Osteoblast (primary cell): ENCODE measurements around the gene PSAP. TPM values are rescaled to one million over a fixed set of nuclear protein-coding genes. Genes with fewer than 3 reads are reported as not detected.

Experiments used
- DNase-seq: peaks from one replicate; pipeline ENCODE4 v3.0.0; 2011; ENCODE audit warnings: low spot score, mixed read lengths; ENCODE audit not compliant: insufficient read length; ENCODE audit errors: missing footprints
- H2AFZ ChIP-seq: 2 replicates; pipeline ENCODE4 v1.6.0; 2011; ENCODE audit warnings: mild to moderate bottlenecking, low read length
- H3K27ac ChIP-seq: 2 replicates; pipeline ENCODE4 v1.5.1; 2011; ENCODE audit warnings: mild to moderate bottlenecking, low read depth, low read length, moderate library complexity
- H3K27me3 ChIP-seq: 2 replicates; pipeline ENCODE4 v1.6.0; 2012; ENCODE audit warnings: mild to moderate bottlenecking, control low read depth, inconsistent platforms, low read length, moderate library complexity; ENCODE audit not compliant: insufficient read depth
- H3K36me3 ChIP-seq: 2 replicates; pipeline ENCODE4 v1.5.1; 2011; ENCODE audit warnings: mild to moderate bottlenecking, low read length, control low read depth, moderate library complexity; ENCODE audit not compliant: insufficient read depth
- H3K4me1 ChIP-seq: 2 replicates; pipeline ENCODE4 v1.5.1; 2011; ENCODE audit warnings: mild to moderate bottlenecking, low read length, control low read depth, moderate library complexity; ENCODE audit not compliant: insufficient read depth
- H3K4me2 ChIP-seq: 2 replicates; pipeline ENCODE4 v1.6.0; 2011; ENCODE audit warnings: mild to moderate bottlenecking, low read length; ENCODE audit not compliant: insufficient read depth
- H3K4me3 ChIP-seq: fragments of 200-600 bp; sonication (generic); 3 replicates; pipeline ENCODE4 v1.5.1; 2012; ENCODE audit warnings: mild to moderate bottlenecking, low read length, inconsistent platforms; ENCODE audit not compliant: insufficient read depth
- H3K79me2 ChIP-seq: 2 replicates; pipeline ENCODE4 v1.6.0; 2012; ENCODE audit warnings: mild to moderate bottlenecking, low read length, control low read depth, inconsistent platforms; ENCODE audit not compliant: insufficient read depth
- H3K9me3 ChIP-seq: 2 replicates; pipeline ENCODE4 v1.5.1; 2011; ENCODE audit warnings: low read depth, low read length, control low read depth
- H4K20me1 ChIP-seq: 2 replicates; pipeline ENCODE4 v1.6.0; 2012; ENCODE audit warnings: mild to moderate bottlenecking, low read length, control low read depth; ENCODE audit not compliant: insufficient read depth
- CTCF ChIP-seq: IDR thresholded peaks from 2 replicates; pipeline ENCODE4 v1.5.1; 2011; ENCODE audit warnings: mild to moderate bottlenecking, low read depth, low read length, moderate library complexity; ENCODE audit errors: extremely low read depth
- total RNA-seq: library from RNA; depleted of rRNA; stranded (reverse); fragments of >200 nt; gene quantifications from 2 replicates; pipeline ENCODE4 v1.2.3, GENCODE V29; 2012

PSAP gene
- total RNA-seq, 1 donor: 1,391 TPM

GRCh38 chr10:71774916-71775702 is 75.9 kb downstream of the PSAP start:
- TF ChIP-seq CTCF: no peak
- Histone ChIP-seq H3K27ac (no peak overlapping the region), H3K9me3 (no peaks in the 10 kb centered on the region)

GRCh38 chr10:71773221-71773971 is 77.7 kb downstream of the PSAP start, which contains the start of gene VSIR:
Gene VSIR, minus strand, starts transcription at chr10:71773520. Its CDS starts 81 bp downstream, at chr10:71773439.
- H4K20me1 ChIP-seq: no peaks in the 10 kb centered on the region
- H3K79me2 ChIP-seq: peaks cover 19% of the 10 kb centered on the region
- no peaks in the 10 kb centered on the region for H3K36me3 ChIP-seq
- peak; percentile 73 for TF ChIP-seq CTCF
- DNase-seq: peak; percentile 98
- peaks cover 55% of the 10 kb centered on the region for H3K4me1 ChIP-seq
- peak within 1 kb of the TSS; percentile 86 for H3K4me2 ChIP-seq
- peak within 1 kb of the TSS; percentile 92 for H3K27ac ChIP-seq
- H3K27me3 ChIP-seq: no peaks in the 10 kb centered on the region
- no peaks in the 10 kb centered on the region for H3K9me3 ChIP-seq
- peak within 1 kb of the TSS; percentile 85 for H2AFZ ChIP-seq
- peak within 1 kb of the TSS; percentile 89 for H3K4me3 ChIP-seq

More at GRCh38 chr10:71774916-71775702, 75.9 kb downstream of the PSAP start:
- H3K36me3 ChIP-seq: no peaks in the 10 kb centered on the region
- H2AFZ ChIP-seq: peak overlapping the region; percentile 47
- peaks cover 19% of the 10 kb centered on the region for H3K79me2 ChIP-seq
- no peak overlapping the region for H3K4me2 ChIP-seq
- peaks cover 40% of the 10 kb centered on the region for H3K4me1 ChIP-seq
- H4K20me1 ChIP-seq: no peaks in the 10 kb centered on the region
- peak; percentile 29 for DNase-seq
- H3K4me3 ChIP-seq: no peak overlapping the region
- H3K27me3 ChIP-seq: no peaks in the 10 kb centered on the region

- Histone ChIP-seq H3K79me2 (peaks cover 19% of the 10 kb centered on the region), H2AFZ (peak overlapping the region; percentile 63), H3K27me3 (no peaks in the 10 kb centered on the region), H3K4me3 (peak overlapping the region; percentile 89), H3K27ac (peak overlapping the region; percentile 92), H3K4me2 (peak overlapping the region; percentile 86), H3K36me3 (no peaks in the 10 kb centered on the region), H3K4me1 (peaks cover 59% of the 10 kb centered on the region), H3K9me3 (no peaks in the 10 kb centered on the region), H4K20me1 (no peaks in the 10 kb centered on the region)
- DNase-seq: peak; percentile 78
- no peak for TF ChIP-seq CTCF
Measured at GRCh38 chr10:71772832-71773220, 78.2 kb downstream of the PSAP start.
